ACC112 (cell line): ENCODE measurements around the gene CELSR1.
"Not testable (repeated sequence)": the region's sequence is repeated elsewhere in the genome, so short reads cannot be mapped to it uniquely, and the experiment has no call there.

ENCODE experiments used
- H2AFZ ChIP-seq: fragments of 200-600 bp; sonication (generic); one replicate; pipeline ENCODE4 v1.6.0; 2017; ENCODE audit warnings: antibody characterized with exemption, low read length; ENCODE audit not compliant: unreplicated experiment
- H3K27ac ChIP-seq: fragments of 200-600 bp; sonication (generic); 2 replicates; pipeline ENCODE4 v1.5.1; 2014; ENCODE audit warnings: low read depth, mild to moderate bottlenecking, antibody characterized with exemption, low read length, moderate library complexity
- H3K27me3 ChIP-seq: fragments of 200-600 bp; sonication (generic); 2 replicates; pipeline ENCODE4 v1.6.1; 2014; ENCODE audit warnings: mild to moderate bottlenecking, antibody characterized with exemption, low read length, moderate library complexity, mixed read lengths; ENCODE audit not compliant: insufficient read depth
- H3K36me3 ChIP-seq: fragments of 200-600 bp; sonication (generic); 2 replicates; pipeline ENCODE4 v1.6.1; 2016; ENCODE audit warnings: mild to moderate bottlenecking, antibody characterized with exemption, low read length, moderate library complexity, mixed read lengths; ENCODE audit not compliant: insufficient read depth
- H3K4me1 ChIP-seq: fragments of 200-600 bp; sonication (generic); one replicate; pipeline ENCODE4 v1.6.1; 2016; ENCODE audit warnings: low read length, mixed read lengths; ENCODE audit not compliant: insufficient read depth, unreplicated experiment, control insufficient read depth
- H3K4me3 ChIP-seq: fragments of 200-600 bp; sonication (generic); 2 replicates; pipeline ENCODE4 v1.5.1; 2014; ENCODE audit warnings: mild to moderate bottlenecking, low read depth, low read length
- H3K79me2 ChIP-seq: fragments of 200-600 bp; sonication (generic); one replicate; pipeline ENCODE4 v1.6.0; 2016; ENCODE audit warnings: low read length; ENCODE audit not compliant: control insufficient read depth, unreplicated experiment, insufficient read depth

Gene CELSR1

DNA sequence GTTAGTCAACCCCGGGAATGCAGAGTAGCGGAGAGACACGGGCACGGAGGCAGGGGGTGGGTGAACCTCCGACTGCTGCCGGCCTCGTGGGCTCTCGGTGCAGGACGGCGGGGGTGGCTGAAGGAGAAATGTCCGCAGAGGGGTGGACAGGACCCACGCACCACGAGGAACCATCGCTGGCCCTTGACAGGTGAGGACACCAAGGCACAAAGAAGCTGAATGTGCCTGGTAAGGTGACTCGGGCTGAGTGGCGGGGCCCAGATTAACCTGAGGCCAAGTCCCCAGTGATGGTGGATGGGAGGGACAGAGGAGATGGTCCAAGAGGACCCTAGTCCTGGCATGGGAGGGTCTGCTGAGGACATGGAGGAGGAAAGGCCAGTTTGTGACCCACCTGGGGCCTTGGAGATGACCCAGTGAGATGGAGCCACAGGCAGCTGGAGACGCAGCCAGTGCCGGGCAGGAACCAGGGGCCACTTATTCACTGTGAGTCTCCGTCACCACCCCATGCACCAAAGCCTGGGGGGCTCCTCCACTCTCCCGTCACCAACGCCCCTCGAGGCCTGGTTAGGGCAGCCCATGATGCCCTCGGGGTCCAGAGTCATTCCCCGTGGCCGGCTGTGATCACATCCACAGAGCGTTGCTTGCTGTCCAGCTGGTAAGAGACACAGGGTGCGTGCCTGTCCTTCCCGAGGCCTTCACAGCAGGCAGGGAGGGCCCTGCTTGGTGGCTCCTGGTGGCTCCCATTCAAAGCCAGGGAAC, 64.2 kb downstream of the CELSR1 start:
- Histone ChIP-seq H3K36me3 (no peaks in the 10 kb centered on the region), H3K4me1 (no peaks in the 10 kb centered on the region), H3K79me2 (no peaks in the 10 kb centered on the region), H2AFZ (no peak overlapping the region), H3K27ac (no peak overlapping the region), H3K4me3 (no peak overlapping the region), H3K27me3 (peaks cover 6% of the 10 kb centered on the region; the same call in 1 of the 2 replicates)

DNA sequence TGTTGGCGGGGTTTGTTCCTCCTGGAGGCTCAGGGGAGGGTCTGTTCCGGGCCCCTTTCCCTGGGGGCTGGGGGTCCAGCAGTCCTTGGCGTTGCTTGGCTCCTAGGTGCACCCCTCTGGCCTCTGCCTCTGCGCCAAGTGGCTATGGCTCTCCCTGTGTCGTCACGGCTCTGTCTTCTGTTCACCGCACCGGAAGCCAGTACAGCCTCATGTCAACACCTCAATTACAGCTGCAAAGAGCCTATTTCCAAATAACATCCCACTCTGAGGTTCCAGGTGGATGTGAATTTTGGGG, 64.8 kb downstream of the CELSR1 start:
- H3K27me3 ChIP-seq: peaks cover 6% of the 10 kb centered on the region; the same call in 1 of the 2 replicates
- H2AFZ ChIP-seq: no peak overlapping the region
- H3K4me3 ChIP-seq: no peak overlapping the region
- no peaks in the 10 kb centered on the region for H3K4me1 ChIP-seq
- H3K79me2 ChIP-seq: no peaks in the 10 kb centered on the region
- H3K27ac ChIP-seq: no peak overlapping the region
- H3K36me3 ChIP-seq: no peaks in the 10 kb centered on the region

DNA sequence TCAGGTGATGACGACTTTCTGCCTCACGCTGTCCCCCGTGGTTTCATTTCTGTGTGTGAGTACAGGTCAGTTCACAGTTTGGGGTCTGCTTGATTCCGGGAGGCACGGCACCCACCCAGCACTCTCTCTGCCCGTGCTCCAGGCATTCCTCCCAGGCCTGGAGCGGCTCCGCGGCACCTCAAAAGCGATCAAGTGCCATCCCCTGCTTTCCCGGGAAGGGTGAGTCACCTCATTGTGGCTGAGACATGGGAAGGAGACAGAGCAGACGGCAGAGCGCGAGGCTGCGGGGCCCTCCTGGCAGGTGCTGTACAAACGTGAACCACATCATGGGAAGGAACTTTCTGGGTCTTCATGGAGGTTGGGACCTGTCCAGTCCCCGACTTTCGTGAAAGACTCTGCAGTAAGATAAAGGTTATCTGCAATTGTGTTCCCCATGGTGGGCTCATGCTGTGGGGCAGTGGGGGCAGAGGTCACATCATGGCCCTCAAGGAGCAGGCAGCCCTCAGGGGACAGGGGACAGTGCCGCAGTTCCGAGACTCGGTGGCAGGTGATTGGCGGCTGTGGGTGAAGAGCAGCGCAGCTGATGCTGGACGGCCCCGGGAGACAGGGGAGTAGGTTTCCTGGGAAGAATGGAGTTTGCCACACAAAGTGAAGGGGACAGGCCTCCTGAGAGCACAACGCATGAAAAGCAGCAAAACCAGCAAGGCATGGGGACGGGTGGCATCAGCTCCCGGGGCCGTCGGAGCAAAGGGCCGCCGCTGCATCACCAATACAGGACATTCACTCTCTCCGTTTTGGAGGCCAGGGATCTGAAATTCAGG, 65.3 kb downstream of the CELSR1 start:
- Histone ChIP-seq H3K27ac (no peak overlapping the region), H3K27me3 (peaks cover 6% of the 10 kb centered on the region; the same call in 1 of the 2 replicates), H3K4me1 (no peaks in the 10 kb centered on the region), H3K79me2 (no peaks in the 10 kb centered on the region), H3K4me3 (no peak overlapping the region), H2AFZ (no peak overlapping the region), H3K36me3 (no peaks in the 10 kb centered on the region)

DNA sequence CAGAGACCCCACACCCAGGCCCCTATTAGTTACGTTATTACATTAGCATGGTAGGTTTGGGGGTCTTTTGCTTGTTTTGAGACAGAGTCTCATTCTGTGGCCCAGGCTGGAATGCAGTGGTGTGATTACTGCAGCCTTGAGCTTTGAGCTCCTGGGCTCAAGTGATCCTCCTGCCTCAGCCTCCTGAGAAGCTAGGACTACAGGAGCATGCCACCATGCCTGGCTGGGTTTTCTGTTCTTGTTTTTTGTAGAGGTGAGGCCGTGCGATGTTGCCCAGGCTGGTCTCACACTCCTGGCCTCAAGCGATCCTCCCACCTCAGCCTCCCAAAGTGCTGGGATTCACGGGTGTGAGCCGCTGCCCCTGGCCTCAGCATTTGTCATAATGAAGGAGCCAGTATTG, 66.1 kb downstream of the CELSR1 start:
- H3K4me3 ChIP-seq, H3K27ac ChIP-seq, H3K27me3 ChIP-seq, H3K36me3 ChIP-seq, H2AFZ ChIP-seq, H3K79me2 ChIP-seq, H3K4me1 ChIP-seq: not testable (repeated sequence)

DNA sequence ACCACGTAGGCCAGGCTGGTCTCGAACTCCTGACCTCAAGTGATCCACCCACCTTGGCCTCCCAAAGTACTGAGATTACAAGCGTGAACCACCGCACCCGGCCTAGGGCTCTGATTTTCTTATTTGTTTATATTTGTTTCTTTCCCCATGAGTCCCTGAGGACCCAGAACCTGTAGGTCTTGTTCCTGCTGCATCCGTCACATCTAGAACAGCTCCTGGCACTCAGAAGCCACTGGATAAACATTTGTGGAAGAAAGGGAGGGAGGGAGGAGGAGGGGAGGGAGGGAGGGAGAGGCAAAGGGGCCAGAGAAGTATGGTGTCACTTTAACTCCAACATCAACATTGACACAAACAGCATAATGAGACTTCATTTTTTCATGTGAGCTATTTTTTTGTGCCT, 67.7 kb downstream of the CELSR1 start:
- Histone ChIP-seq H3K79me2 (no peaks in the 10 kb centered on the region), H3K27ac (no peak overlapping the region), H2AFZ (no peak overlapping the region), H3K4me3 (no peak overlapping the region), H3K27me3 (no peaks in the 10 kb centered on the region), H3K4me1 (no peaks in the 10 kb centered on the region), H3K36me3 (no peaks in the 10 kb centered on the region)

DNA sequence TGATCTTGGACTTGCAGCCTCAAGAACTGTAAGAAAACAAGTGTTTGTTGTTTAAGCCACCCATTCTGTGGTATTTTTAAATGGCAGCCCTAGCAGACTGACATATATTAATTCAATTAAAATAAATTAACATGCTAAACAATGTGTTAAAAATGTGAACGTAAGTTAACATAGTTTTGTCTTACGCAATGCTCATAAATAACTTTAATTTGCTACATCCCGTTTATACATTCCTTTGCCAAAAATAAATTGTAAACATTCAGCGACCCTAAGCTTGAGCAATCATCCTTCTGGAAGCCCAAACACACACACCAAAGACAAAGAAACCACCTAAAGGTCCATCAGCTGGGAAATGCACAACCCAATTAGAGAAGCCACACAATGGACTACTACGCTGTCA, 70.4 kb downstream of the CELSR1 start:
- Histone ChIP-seq H3K79me2 (no peaks in the 10 kb centered on the region), H3K4me3 (no peak overlapping the region), H3K27ac (no peak overlapping the region), H3K27me3 (no peaks in the 10 kb centered on the region), H3K4me1 (no peaks in the 10 kb centered on the region), H2AFZ (no peak overlapping the region), H3K36me3 (no peaks in the 10 kb centered on the region)

DNA sequence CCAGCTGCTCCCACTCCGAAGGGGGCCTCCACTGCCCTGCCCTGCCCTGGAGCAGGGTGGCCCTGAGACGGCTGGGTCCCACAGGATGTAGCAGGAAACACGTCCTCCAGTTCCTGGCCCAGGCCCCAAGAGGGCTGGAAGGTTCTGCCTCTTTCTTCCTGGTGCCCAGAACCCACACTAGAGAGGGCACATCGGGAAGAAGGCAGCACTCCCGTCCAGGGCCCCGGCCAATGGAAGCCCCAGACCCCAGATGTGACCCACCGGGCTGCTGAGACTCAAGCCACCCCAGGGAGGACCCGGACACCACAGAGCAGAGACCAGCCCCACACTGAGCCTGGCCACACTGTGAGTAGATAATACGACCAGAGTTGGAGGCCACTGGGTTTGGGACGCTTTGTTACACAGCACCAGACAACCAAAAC, 71.2 kb downstream of the CELSR1 start:
- H3K27me3 ChIP-seq: no peaks in the 10 kb centered on the region
- no peak overlapping the region for H3K27ac ChIP-seq

DNA sequence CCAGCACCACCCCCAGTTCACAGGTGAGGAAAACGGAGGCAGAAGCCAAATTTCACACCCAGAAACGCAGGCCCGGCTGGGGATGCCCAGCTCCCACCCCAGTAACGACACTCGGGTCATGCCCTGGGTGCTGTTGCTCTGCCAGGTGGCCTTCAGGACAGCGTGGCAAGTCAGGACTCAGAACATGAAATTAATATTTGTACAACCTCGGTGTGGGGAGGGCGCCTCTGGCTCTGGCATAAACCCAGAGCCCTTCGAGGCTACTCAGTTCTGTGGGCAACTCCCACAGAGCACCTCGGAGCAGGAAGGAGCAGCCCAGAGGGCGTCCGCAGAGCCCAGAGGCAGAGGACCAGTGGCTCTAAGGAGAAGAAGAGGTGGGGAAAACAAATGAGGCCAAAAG, 71.6 kb downstream of the CELSR1 start:
- H2AFZ ChIP-seq: no peak overlapping the region
- H3K27ac ChIP-seq: no peak overlapping the region
- no peak overlapping the region for H3K4me3 ChIP-seq
- no peaks in the 10 kb centered on the region for H3K36me3 ChIP-seq
- H3K4me1 ChIP-seq: no peaks in the 10 kb centered on the region
- no peaks in the 10 kb centered on the region for H3K27me3 ChIP-seq
- H3K79me2 ChIP-seq: no peaks in the 10 kb centered on the region

More for the DNA sequence above, 71.2 kb downstream of the CELSR1 start:
- Histone ChIP-seq H3K4me3 (no peak overlapping the region), H3K79me2 (no peaks in the 10 kb centered on the region), H2AFZ (no peak overlapping the region), H3K36me3 (no peaks in the 10 kb centered on the region), H3K4me1 (no peaks in the 10 kb centered on the region)

DNA sequence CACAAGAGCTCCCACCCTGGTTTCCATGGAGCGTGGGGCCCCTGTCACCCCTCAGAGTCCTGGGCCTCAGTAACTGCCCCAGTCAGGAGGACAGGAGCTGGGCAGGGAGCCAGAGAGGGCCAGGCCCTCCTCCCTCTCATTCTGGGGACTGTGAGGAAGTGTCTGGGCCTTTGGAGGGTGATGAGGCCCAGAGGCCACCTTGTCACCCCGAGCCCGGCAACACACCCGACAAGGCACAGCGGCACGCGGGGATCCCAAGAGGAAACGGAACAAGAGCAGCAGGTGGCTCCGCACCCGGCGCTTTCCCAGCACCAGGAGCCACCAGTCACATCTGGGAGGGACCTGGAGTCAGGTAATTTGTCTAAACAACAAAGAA, 72.1 kb downstream of the CELSR1 start:
- Histone ChIP-seq H3K4me1 (no peaks in the 10 kb centered on the region), H3K27me3 (0 out of 2 replicates have a peak, but pooled peaks cover 4% of the 10 kb centered on the region), H3K27ac (no peak overlapping the region), H3K36me3 (no peaks in the 10 kb centered on the region), H3K4me3 (no peak overlapping the region), H2AFZ (no peak overlapping the region), H3K79me2 (no peaks in the 10 kb centered on the region)

DNA sequence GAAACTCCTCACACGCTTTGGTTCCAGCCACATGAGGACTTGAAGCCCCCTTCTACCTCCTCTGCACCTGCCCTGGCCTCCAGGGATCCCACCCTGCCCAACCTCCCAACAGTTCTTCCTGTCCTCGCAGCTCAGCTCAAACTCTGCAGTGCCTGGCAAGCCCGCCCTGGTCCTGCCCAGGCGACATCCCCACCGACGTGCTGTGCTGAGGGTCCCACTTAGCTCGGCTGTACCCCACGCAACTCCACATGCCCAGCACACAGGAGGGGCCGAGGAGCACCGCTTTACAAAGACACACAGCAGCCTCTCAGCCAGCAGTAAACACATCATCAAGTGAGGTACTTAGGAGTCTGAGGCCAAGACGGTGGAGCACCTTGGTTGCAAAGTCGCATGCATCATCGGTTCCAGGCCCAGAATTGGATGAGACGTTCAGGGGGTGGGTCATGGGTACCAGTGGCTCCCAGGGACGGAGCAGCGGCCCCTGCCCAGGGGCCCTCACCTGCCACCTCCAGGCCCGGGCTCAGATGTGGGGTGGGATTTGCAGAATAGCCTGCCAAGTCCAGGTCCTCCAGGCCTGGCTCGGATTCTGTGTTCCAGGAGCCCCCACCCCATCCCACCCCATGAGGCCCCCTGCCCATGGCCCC, 72.6 kb downstream of the CELSR1 start:
- Histone ChIP-seq H3K27ac (no peak overlapping the region), H3K4me1 (no peaks in the 10 kb centered on the region), H3K79me2 (no peaks in the 10 kb centered on the region), H3K36me3 (no peaks in the 10 kb centered on the region), H2AFZ (no peak overlapping the region), H3K4me3 (no peak overlapping the region), H3K27me3 (0 out of 2 replicates have a peak, but pooled peaks cover 5% of the 10 kb centered on the region)
